H1 (cell line): ENCODE results near the gene CEP85L. TPM values are rescaled to one million over a fixed set of nuclear protein-coding genes. Genes with fewer than 3 reads are reported as not detected.

ENCODE experiments used
- JUND ChIP-seq: IDR thresholded peaks from 2 replicates; pipeline ENCODE4 v1.6.1; 2011; ENCODE audit warnings: mild to moderate bottlenecking, improper control_type of control experiment, low read length
- KDM5A ChIP-seq: fragments of 200-600 bp; IDR thresholded peaks from 2 replicates; pipeline ENCODE4 v1.7.1; 2012; ENCODE audit warnings: mild to moderate bottlenecking, low read length, inconsistent platforms, mixed read lengths
- NANOG ChIP-seq: IDR thresholded peaks from 2 replicates; pipeline ENCODE4 v1.6.1; 2011; ENCODE audit warnings: low read length, low read depth, mild to moderate bottlenecking, inconsistent platforms; ENCODE audit not compliant: insufficient read depth, poor library complexity, severe bottlenecking
- RAD21 ChIP-seq, 2 experiments: IDR thresholded peaks in 1 of 2; conservative IDR thresholded peaks in 1 of 2; 2 replicates each; pipeline ENCODE4 v1.6.1; 2011; ENCODE audit warnings: low read depth in 2 of 2, low read length in 2 of 2, improper control_type of control experiment in 1 of 2, inconsistent platforms in 1 of 2, mild to moderate bottlenecking in 1 of 2, moderate library complexity in 1 of 2
- SAP30 ChIP-seq: fragments of 300-600 bp; sonication (generic); IDR thresholded peaks from 2 replicates; pipeline ENCODE4 v1.7.1; 2012; ENCODE audit warnings: low read length, moderate library complexity, mild to moderate bottlenecking, inconsistent platforms; ENCODE audit not compliant: insufficient read depth, insufficient replicate concordance
- ZNF274 ChIP-seq: IDR thresholded peaks from 2 replicates; pipeline ENCODE4 v1.7.0; 2012; ENCODE audit warnings: low read length, borderline replicate concordance; ENCODE audit errors: extremely low read depth
- polyA plus RNA-seq, 7 experiments: library from polyadenylated mRNA; depleted of rRNA in 3 of 7; stranded (reverse) in 5 of 7; unstranded in 2 of 7; fragments of >200 nt in 5 of 7; fragments of 200-250 nt in 2 of 7; gene quantifications; 1 replicate in 5 of 7; 2 replicates in 1 of 7; 4 replicates in 1 of 7; pipeline versions ENCODE4 v1.2.1 to v1.2.3, GENCODE V29; 2011 to 2013; ENCODE audit warnings: missing spikeins in 2 of 7, mixed read lengths in 2 of 7
- total RNA-seq: library from RNA; stranded (reverse); fragmentation: NEBNext Ultra II Directional; extraction: Animal tissue kit (Norgen Biotek cat#: 25700); gene quantifications from 2 replicates; pipeline ENCODE4 v1.2.1, GENCODE V29; 2021
- TF ChIP-seq, protein P1 (sequence below): IDR thresholded peaks from 2 replicates; pipeline ENCODE4 v1.6.1; 2011; ENCODE audit warnings: low read length, improper control_type of control experiment

The CEP85L gene
- total and polyA plus RNA-seq, 2 of the 8 experiments (the other 6 are each of a cell fraction or from before 2014, with no cell fraction given) = 3.2 to 27.6 TPM

DNA sequence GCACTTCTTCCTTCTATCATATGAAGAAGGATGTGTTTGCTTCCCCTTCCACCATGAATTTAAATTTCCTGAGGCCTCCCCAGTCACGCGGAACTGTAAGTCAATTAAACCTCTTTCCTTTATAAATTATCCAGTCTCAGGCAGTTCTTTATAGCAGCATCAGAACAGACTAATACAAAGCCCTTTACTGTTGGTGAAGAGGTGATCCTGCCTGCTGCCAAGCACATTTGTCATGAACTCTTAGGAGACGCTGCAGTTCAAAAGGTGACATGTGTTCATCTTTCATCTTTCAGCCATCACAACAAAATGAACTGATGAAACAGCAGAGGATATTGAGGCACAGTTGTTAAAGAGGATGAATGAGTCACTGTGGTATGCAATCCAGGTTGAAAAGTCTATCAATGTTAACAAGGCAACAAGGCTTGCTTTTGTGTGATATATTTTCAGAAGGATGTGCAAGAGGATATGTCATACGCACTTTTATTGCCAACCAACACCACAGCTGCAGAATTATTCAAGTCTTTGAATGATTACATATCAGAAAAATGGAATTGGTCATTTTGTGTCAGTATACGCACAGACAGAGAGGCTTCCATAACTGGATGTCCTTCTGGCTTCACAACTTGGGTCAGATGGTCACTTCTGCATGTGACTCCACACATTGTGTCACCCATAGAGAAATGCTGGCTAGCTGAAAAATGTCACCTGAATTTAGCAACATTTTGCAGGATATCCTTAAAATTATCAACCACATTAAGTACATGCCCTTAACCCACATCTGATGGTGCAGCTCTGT is 155.7 kb downstream of the CEP85L start (continued):
- TF ChIP-seq SAP30 (no peak), NANOG (no peak), KDM5A (no peak), ZNF274 (no peak), JUND (no peak), RAD21 (IDR thresholded peaks at IDR 0.05 in 1 of 2, conservative IDR thresholded peaks at IDR 0.05 in 1 of 2; ENCODE audit: low read depth in 2 of 2, low read length in 2 of 2) (no peak)
- TF ChIP-seq, protein P1, sequence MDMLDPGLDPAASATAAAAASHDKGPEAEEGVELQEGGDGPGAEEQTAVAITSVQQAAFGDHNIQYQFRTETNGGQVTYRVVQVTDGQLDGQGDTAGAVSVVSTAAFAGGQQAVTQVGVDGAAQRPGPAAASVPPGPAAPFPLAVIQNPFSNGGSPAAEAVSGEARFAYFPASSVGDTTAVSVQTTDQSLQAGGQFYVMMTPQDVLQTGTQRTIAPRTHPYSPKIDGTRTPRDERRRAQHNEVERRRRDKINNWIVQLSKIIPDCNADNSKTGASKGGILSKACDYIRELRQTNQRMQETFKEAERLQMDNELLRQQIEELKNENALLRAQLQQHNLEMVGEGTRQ = no peak
